Testis (tissue), 2 donors: ENCODE measurements around the gene JSRP1.

ENCODE experiments used
- CTCF ChIP-seq, 3 experiments: fragments of 450-650 bp in 2 of 3; fragments of 200-600 bp in 1 of 3; sonication (generic) in 1 of 3; IDR thresholded peaks; one replicate each; pipeline ENCODE4 v1.5.1; 2016 to 2019; ENCODE audit warnings: antibody characterized with exemption in 3 of 3, mild to moderate bottlenecking in 2 of 3, moderate library complexity in 1 of 3
- POLR2A ChIP-seq: fragments of 450-650 bp; IDR thresholded peaks from one replicate; pipeline ENCODE4 v1.6.1; 2017; ENCODE audit warnings: antibody characterized with exemption, mild to moderate bottlenecking, moderate library complexity

- TF ChIP-seq CTCF (IDR thresholded peaks at IDR 0.05) (no peak), POLR2A (no peak)
These were observed 46.8 kb downstream of the JSRP1 start for GRCh38 chr19:2209408-2209807.
